Measurements from ENCODE around the gene TPM2. TPM values are rescaled to one million over a fixed set of nuclear protein-coding genes. Genes with fewer than 3 reads are reported as not detected.

The TPM2 gene
- total RNA-seq, result 1,000 to 10,000 TPM in 3 of 5 donors, 100 to 1,000 TPM in 2; 537 to 3,642 (median 1,228) TPM
- 1,000 to 10,000 TPM in 1 of 3 donors, 100 to 1,000 TPM in 2; 460 to 2,257 (median 672) TPM for polyA plus RNA-seq
- long read RNA-seq, donor 1, transcript TPM2-203 (9 exons, 1,183 nt), result major isoform, 260 of 650 reads
- long read RNA-seq, donor 1, partial matches to known transcripts, result 342 of 650 reads
- long read RNA-seq, donor 1, other reads (novel, unspliced or antisense), result 41 of 650 reads
- long read RNA-seq, donor 2, transcript TPM2-203 (9 exons, 1,183 nt), result major isoform, 204 of 462 reads
- long read RNA-seq, donor 2, transcript TPM2-211 (9 exons, 1,392 nt), result minor isoform, 5 of 462 reads
- long read RNA-seq, donor 2, partial matches to known transcripts, result 195 of 462 reads
- long read RNA-seq, donor 2, other reads (novel, unspliced or antisense), result 49 of 462 reads
- long read RNA-seq, donor 3, transcript TPM2-203 (9 exons, 1,183 nt), result major isoform, 124 of 375 reads
- long read RNA-seq, donor 3, partial matches to known transcripts, result 238 of 375 reads
- long read RNA-seq, donor 3, other reads (novel, unspliced or antisense), result 10 of 375 reads
- long read RNA-seq, donor 4, transcript TPM2-203 (9 exons, 1,183 nt), result major isoform, 41 of 92 reads
- long read RNA-seq, donor 4, partial matches to known transcripts, result 51 of 92 reads
- long read RNA-seq, donor 4, other reads (novel, unspliced or antisense), result 0 of 92 reads
- long read RNA-seq, donor 5, transcript TPM2-201 (9 exons, 1,018 nt), result minor isoform, 5 of 507 reads
- long read RNA-seq, donor 5, transcript TPM2-203 (9 exons, 1,183 nt), result major isoform, 198 of 507 reads
- long read RNA-seq, donor 5, partial matches to known transcripts, result 261 of 507 reads
- long read RNA-seq, donor 5, other reads (novel, unspliced or antisense), result 38 of 507 reads
- long read RNA-seq, donor 6, transcript TPM2-205 (7 exons, 1,363 nt), result minor isoform, 6 of 836 reads
- long read RNA-seq, donor 6, transcript TPM2-203 (9 exons, 1,183 nt), result major isoform, 410 of 836 reads
- long read RNA-seq, donor 6, partial matches to known transcripts, result 345 of 836 reads
- long read RNA-seq, donor 6, other reads (novel, unspliced or antisense), result 64 of 836 reads
- long read RNA-seq, donor 7, transcript TPM2-212 (9 exons, 1,185 nt), result minor isoform, 5 of 1,732 reads
- long read RNA-seq, donor 7, transcript TPM2-203 (9 exons, 1,183 nt), result major isoform, 596 of 1,732 reads
- long read RNA-seq, donor 7, partial matches to known transcripts, result 1,018 of 1,732 reads
- long read RNA-seq, donor 7, other reads (novel, unspliced or antisense), result 103 of 1,732 reads
- long read RNA-seq, donor 8, transcript TPM2-203 (9 exons, 1,183 nt), result major isoform, 131 of 428 reads
- long read RNA-seq, donor 8, partial matches to known transcripts, result 274 of 428 reads
- long read RNA-seq, donor 8, other reads (novel, unspliced or antisense), result 16 of 428 reads
- long read RNA-seq, donor 9, transcript TPM2-203 (9 exons, 1,183 nt), result major isoform, 127 of 459 reads
- long read RNA-seq, donor 9, partial matches to known transcripts, result 311 of 459 reads
- long read RNA-seq, donor 9, other reads (novel, unspliced or antisense), result 17 of 459 reads
- long read RNA-seq, donor 10, transcript TPM2-203 (9 exons, 1,183 nt), result major isoform, 127 of 279 reads
- long read RNA-seq, donor 10, partial matches to known transcripts, result 125 of 279 reads
- long read RNA-seq, donor 10, other reads (novel, unspliced or antisense), result 21 of 279 reads

GRCh38 chr9:35689542-35690293, at the start of gene TPM2:
TSS of gene TPM2 (minus strand) at chr9:35689925. CDS start at chr9:35689817, 108 bp downstream.
- H3K27ac ChIP-seq, result peak within 1 kb of the TSS; percentile 92 to 97 (median 95)
- H3K36me3 ChIP-seq, result peaks cover 10 to 35% (median 22%) of the 10 kb centered on the region in 4 donors
- peaks cover 8 to 76% (median 57%) of the 10 kb centered on the region in 4 donors for H3K4me1 ChIP-seq
- intact Hi-C loops (cut with DNase I; ENCODE audit: low total_unique reads), result no loop called here
- no peaks in the 10 kb centered on the region for H3K27me3 ChIP-seq
- peak; percentile 37 to 91 for DNase-seq
- no peaks in the 10 kb centered on the region for H3K9me3 ChIP-seq
- TF ChIP-seq CTCF (IDR thresholded peaks at IDR 0.05) (no peak), EP300 (IDR thresholded peaks at IDR 0.05) (peak; percentile 4), POLR2A (IDR thresholded peaks at IDR 0.05) (no peak), POLR2AphosphoS5 (IDR thresholded peaks at IDR 0.05) (peak; percentile 72 to 98 (median 90))
- peak within 1 kb of the TSS; percentile 65 to 75 (median 70) for H3K4me3 ChIP-seq
- WGBS, 5 donors, result 16 to 25% (median 22%) methylated on average over 25 to 61 of the region's 61 CpGs

- Histone ChIP-seq H3K4me3 (no peak overlapping the region), H3K36me3 (peaks cover 84 to 100% (median 99%) of the 10 kb centered on the region in 4 donors), H3K4me1 (peaks cover 4 to 42% (median 15%) of the 10 kb centered on the region in 4 donors), H3K27ac (no peak overlapping the region), H3K9me3 (no peaks in the 10 kb centered on the region), H3K27me3 (no peaks in the 10 kb centered on the region)
- TF ChIP-seq POLR2A (IDR thresholded peaks at IDR 0.05) (no peak), POLR2AphosphoS5 (IDR thresholded peaks at IDR 0.05) (no peak), CTCF (IDR thresholded peaks at IDR 0.05) (no peak), EP300 (IDR thresholded peaks at IDR 0.05) (no peak)
- 74 to 92% (median 84%) methylated on average over 7 of the region's 7 CpGs for WGBS, 5 donors
- DNase-seq, result no peak
- intact Hi-C loops (cut with DNase I; ENCODE audit: low total_unique reads), result no loop called here
These were observed 49.2 kb upstream of the TPM2 start for GRCh38 chr9:35738924-35739323.

- Histone ChIP-seq H3K27ac (peak overlapping the region in 1 of 5 donors; percentile 2), H3K9me3 (no peaks in the 10 kb centered on the region), H3K4me3 (no peak overlapping the region), H3K36me3 (peaks cover 77 to 95% (median 92%) of the 10 kb centered on the region in 4 donors), H3K4me1 (peaks cover 11 to 44% (median 19%) of the 10 kb centered on the region in 4 donors), H3K27me3 (no peaks in the 10 kb centered on the region)
- intact Hi-C loops (cut with DNase I; ENCODE audit: low total_unique reads), result no loop called here
- no peak for DNase-seq
- WGBS, 5 donors, result 74 to 92% (median 77%) methylated on average over 2 to 4 of the region's 4 CpGs
- TF ChIP-seq CTCF (IDR thresholded peaks at IDR 0.05), result no peak
These were observed 48.5 kb upstream of the TPM2 start for GRCh38 chr9:35738186-35738585.

Data from stomach (tissue), 19 donors.